HG02970 (cell line): ENCODE measurements around the gene B4GALNT3.
"Not testable (repeated sequence)": the region's sequence is repeated elsewhere in the genome, so short reads cannot be mapped to it uniquely, and the experiment has no call there.

Experiments
- ATAC-seq: cut with Tn5 transposase; IDR thresholded peaks from one replicate; pipeline ENCODE4 v1.9.1; 2021; ENCODE audit warnings: mild to moderate bottlenecking, moderate library complexity, moderate number of reproducible peaks; ENCODE audit not compliant: unreplicated experiment, low FRiP score

B4GALNT3 gene

GRCh38 chr12:459430-460258 is at the start of gene B4GALNT3:
Gene B4GALNT3, plus strand, starts transcription at chr12:459939. Its CDS starts 438 bp downstream, at chr12:460377.
- no peak for ATAC-seq

DNA sequence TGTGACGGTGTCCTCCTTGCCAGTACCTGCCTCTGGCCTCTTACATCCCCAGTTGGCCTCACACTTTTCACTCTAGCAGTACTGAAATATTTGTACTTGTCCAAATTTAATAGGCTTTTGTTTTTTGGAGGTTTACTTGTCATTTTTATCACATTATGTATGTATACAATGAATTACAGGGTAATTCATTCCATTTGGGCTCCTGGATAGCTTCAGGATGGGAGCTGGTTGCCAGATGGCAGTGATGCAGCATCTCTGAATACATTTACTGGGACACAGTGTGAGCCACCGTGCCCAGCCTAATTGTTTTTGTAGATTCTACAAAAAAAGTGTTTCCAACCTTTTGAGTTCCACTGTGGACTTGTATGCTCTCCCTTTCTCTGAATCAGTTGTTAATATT is 44.9 kb upstream of the B4GALNT3 start:
- ATAC-seq = no peak

GRCh38 chr12:418432-418831 is 41.3 kb upstream of the B4GALNT3 start:
- no peak for ATAC-seq

- ATAC-seq = no peak
Measured at GRCh38 chr12:422526-422925, 37.2 kb upstream of the B4GALNT3 start.

DNA sequence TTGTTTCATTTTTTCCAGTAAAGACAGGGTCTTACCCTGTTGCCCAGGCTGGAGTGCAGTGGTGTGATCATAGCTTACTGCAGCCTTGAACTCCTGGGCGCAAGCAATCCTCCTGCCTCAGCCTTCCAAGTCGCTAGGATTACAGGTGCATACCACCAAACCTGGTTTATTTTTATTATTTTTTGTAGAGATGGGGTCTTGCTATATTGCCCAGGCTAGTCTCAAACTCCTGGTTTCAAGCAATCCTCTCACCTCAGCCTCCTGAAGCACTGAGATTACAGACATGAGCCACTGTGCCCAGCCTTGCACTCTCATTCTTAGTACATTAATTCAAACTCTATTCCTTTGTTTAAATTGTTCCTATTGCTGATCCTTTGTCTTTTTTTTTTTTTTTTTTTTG is 24.0 kb upstream of the B4GALNT3 start:
- ATAC-seq = not testable (repeated sequence)

- no peak for ATAC-seq
Measured at GRCh38 chr12:442235-442884, 17.4 kb upstream of the B4GALNT3 start.

- ATAC-seq = no peak
Measured at GRCh38 chr12:447141-447540, 12.6 kb upstream of the B4GALNT3 start.

- ATAC-seq = no peak
Measured at GRCh38 chr12:449203-449602, 10.5 kb upstream of the B4GALNT3 start.

DNA sequence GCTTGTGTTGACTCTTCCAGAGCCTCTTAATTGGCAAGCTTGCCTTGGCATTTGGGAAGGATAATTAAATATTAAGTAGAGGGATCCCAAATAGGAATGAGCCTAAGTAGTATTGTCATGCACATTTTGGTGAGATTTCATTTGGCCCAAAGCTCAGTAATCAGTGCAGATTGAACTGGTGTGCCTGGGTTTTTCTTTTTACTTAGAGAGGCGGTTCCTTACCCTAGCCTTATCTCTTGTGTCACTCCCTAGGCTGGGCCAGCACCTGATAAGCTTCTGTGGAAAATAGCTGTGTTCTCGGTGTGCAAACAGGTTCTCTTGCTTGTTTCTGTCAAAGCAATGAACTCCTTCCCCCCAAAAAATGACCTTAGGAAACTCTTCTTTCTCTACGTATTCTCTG is 9.3 kb upstream of the B4GALNT3 start:
- ATAC-seq = no peak

DNA sequence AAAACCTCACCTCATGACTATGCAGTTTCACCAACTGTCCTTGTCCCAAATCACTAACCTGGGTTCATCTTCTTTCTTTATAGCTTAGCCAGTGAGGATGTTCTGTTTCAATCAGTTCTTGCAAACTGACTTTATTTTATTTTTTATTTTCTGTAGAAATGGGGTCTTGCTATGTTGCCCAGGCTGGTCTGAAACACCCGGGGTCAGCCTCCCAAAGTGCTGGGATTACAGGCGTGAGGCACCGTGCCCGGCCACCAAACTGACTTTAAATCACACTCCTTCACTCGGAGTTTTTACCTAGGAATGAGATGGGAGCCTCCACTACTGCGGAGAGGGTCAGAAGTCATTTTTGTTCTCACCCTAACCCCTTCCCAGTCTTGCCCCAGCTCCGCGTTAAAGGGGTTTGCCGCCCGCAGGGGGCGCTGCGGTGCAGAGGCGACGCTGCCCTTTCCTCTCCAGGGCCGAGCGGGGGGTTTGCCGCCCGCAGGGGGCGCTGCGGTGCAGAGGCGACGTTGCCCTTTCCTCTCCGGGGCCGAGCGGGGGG is 7.0 kb upstream of the B4GALNT3 start:
- no peak for ATAC-seq

DNA sequence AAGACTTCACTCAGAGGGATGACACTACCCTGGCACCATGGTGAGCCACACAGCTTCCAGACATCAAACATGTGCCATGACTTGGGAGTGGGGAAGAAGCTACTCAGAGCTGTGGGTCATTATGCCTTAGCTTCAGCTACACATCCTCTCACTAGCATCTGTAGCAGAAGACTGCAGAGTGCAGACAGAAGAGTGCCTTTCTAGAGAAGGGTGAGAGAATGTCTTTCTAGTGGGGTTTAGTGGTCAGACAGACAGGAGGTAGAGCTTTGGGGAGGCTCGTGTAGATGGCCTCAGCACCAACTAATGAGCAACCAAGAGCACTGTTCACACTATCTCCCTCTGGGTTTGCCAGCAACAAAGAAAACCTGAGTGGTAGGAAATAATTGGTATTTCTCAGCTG is 4.9 kb upstream of the B4GALNT3 start:
- no peak for ATAC-seq

- ATAC-seq = no peak
Measured at GRCh38 chr12:455821-456220, 3.9 kb upstream of the B4GALNT3 start.

DNA sequence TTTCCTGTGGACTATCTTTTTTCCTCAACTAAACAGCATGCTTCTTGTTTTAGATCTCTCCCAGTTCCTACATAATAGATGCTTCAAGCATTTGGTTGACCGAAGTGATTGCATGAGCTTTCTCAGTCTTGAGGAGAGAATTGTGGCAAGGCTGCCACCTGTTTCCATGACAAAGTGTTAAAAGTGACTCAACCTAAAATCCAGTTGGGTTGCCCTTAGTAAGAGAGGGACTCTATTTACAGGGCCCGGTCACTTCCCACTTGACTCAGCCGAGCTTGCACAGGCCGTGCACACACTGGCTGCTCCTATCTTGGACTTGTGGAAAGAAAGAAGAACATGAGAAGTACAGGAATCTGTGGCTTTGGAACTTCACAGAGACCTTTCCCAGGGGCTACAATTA is 2.1 kb upstream of the B4GALNT3 start:
- no peak for ATAC-seq

GRCh38 chr12:459050-459429 is 699 bp upstream of the B4GALNT3 start:
- no peak for ATAC-seq

DNA sequence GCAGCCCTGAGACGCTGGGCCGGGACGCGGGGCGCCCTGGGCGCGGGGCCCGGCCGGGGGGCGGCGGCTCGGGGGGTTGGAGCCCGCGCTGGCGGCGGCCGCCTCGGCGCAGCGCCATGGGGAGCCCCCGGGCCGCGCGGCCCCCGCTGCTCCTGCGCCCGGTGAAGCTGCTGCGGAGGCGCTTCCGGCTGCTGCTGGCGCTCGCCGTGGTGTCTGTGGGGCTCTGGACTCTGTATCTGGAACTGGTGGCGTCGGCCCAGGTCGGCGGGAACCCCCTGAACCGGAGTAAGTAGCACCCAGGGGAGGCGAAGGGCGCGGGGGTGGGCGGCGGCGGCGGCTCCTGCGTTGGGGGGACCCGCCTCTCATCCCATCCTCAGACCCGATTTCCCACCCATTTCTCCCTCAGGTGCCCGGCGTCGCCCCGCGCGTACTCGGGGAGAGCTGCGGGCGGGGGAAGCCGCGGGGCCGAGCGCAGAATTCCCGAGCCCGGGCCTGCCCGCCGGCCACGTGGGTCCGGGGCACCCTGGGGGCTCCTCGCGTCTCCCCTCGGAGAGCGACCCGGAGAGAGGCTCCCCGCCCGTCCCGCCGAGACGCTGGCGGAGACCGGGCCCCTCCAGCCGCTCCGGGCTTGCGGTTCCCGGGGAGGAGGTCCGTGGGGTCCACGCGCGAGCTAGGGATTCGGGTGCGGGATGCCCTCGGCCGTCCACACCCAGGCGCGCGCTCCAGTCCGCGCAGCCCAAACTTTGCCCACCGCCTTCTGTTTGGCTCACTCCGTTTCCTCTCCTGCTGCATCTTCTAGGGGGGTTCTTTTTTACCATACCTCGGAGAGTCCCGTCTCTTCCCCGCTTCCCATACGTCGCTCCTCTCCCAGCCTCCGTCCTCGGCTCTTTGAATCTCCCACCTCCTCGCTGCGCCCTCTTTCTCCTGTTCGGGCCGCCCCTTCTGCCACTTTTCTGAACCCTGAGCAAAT is 807 bp downstream of the B4GALNT3 start:
- no peak for ATAC-seq

DNA sequence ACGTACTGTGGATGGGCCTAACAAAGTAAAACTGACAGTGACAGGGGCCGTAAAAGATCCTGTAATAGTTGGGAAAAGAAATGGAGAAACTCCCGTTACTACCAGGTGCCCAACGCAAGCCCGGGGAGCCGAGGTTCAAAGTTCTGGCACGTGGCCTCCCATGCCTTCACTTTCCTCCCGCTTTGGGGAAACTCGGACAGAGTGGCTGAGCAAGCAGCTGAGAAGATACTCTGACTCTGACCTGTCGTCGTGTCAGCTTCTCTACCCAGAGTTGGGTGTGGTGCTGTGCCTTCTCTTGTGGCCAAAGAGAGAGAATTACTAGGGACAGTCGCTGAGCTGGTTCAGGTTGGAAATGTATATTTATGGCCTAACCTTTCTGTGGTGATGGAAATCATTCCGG is 1.7 kb downstream of the B4GALNT3 start:
- ATAC-seq = no peak

- no peak for ATAC-seq
Measured at GRCh38 chr12:462936-463705, 3.4 kb downstream of the B4GALNT3 start.

GRCh38 chr12:464484-465267 is 4.9 kb downstream of the B4GALNT3 start:
- no peak for ATAC-seq

GRCh38 chr12:466039-466438 is 6.3 kb downstream of the B4GALNT3 start:
- ATAC-seq = no peak
